ENCODE data around the gene TANK. TPM values are rescaled to one million over a fixed set of nuclear protein-coding genes. Genes with fewer than 3 reads are reported as not detected.

The TANK gene
- total and polyA plus RNA-seq, 2 of the 13 experiments (the other 11 are each of a cell fraction or from before 2014, with no cell fraction given) = 66.9 to 96.1 TPM

DNA sequence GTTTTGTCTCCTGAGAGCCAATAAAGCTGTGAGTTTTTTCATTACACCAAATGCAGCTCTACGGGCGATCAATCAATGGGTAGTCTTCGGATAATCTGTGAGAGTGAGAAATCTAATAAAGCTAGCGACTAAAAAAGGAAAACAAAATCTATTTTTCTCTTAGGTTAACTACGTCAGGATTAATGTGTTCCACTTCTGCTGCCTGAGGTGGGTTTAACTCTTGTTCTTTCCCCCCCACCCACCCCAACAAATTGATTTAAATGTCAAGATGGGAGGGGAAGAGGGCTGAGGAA, 85.0 kb downstream of the TANK start:
- Histone ChIP-seq H3K27ac (ENCODE audit: extremely low read length, insufficient read depth, low read length) (no peak overlapping the region), H3K4me1 (ENCODE audit: insufficient read depth, low read length) (peaks cover 10% of the 10 kb centered on the region), H3K79me2 (ENCODE audit: insufficient read depth, low read length) (no peaks in the 10 kb centered on the region), H3K36me3 (replicated peaks in 1 of 2; ENCODE audit: control insufficient read depth in 1 of 2, insufficient read depth in 2 of 2, low read length in 2 of 2) (no peaks in the 10 kb centered on the region), H3K4me3 (replicated peaks in 1 of 3; ENCODE audit: insufficient read depth in 1 of 3, low read depth in 2 of 3, low read length in 3 of 3) (peak overlapping the region; percentile 59 to 72 (median 66); a peak in 5 of 6 replicates), H3K4me2 (ENCODE audit: low read depth, low read length) (peak overlapping the region; percentile 90), H3K27me3 (ENCODE audit: control insufficient read depth in 1 of 2, insufficient read depth in 2 of 2, low read length in 2 of 2) (peaks cover 1 to 27% of the 10 kb centered on the region in 2 experiments; a peak in 4 of 5 replicates), H4K20me1 (ENCODE audit: insufficient read depth, low read length) (no peaks in the 10 kb centered on the region), H2AFZ (ENCODE audit: low read length) (no peak overlapping the region), H3K9ac (ENCODE audit: insufficient read depth, low read depth, low read length) (peak overlapping the region; percentile 63; the same call in 1 of the 2 replicates), H3K9me3 (ENCODE audit: low read length) (no peaks in the 10 kb centered on the region)
- POLR2A ChIA-PET = no interaction called here
- no TSS peak for BruUV-seq (replicated peaks)
- CTCF ChIA-PET (ENCODE audit: low intra/inter-chr PET ratio, low total read pairs) = no interaction called here
- 19% methylated on average over 5 of the region's 5 CpGs for WGBS (ENCODE audit: low lambda C conversion rate)
- no peak for ATAC-seq
- TF ChIP-seq ZNF569 (CRISPR knock-in tag; IDR thresholded peaks at IDR 0.05; ENCODE audit: borderline replicate concordance) (no peak), MIXL1 (CRISPR knock-in tag; IDR thresholded peaks at IDR 0.05) (no peak), ZNF251 (CRISPR knock-in tag; IDR thresholded peaks at IDR 0.05) (no peak), ZNF138 (CRISPR knock-in tag; IDR thresholded peaks at IDR 0.05; ENCODE audit: low read depth) (no peak)
- TF ChIP-seq, protein P1, sequence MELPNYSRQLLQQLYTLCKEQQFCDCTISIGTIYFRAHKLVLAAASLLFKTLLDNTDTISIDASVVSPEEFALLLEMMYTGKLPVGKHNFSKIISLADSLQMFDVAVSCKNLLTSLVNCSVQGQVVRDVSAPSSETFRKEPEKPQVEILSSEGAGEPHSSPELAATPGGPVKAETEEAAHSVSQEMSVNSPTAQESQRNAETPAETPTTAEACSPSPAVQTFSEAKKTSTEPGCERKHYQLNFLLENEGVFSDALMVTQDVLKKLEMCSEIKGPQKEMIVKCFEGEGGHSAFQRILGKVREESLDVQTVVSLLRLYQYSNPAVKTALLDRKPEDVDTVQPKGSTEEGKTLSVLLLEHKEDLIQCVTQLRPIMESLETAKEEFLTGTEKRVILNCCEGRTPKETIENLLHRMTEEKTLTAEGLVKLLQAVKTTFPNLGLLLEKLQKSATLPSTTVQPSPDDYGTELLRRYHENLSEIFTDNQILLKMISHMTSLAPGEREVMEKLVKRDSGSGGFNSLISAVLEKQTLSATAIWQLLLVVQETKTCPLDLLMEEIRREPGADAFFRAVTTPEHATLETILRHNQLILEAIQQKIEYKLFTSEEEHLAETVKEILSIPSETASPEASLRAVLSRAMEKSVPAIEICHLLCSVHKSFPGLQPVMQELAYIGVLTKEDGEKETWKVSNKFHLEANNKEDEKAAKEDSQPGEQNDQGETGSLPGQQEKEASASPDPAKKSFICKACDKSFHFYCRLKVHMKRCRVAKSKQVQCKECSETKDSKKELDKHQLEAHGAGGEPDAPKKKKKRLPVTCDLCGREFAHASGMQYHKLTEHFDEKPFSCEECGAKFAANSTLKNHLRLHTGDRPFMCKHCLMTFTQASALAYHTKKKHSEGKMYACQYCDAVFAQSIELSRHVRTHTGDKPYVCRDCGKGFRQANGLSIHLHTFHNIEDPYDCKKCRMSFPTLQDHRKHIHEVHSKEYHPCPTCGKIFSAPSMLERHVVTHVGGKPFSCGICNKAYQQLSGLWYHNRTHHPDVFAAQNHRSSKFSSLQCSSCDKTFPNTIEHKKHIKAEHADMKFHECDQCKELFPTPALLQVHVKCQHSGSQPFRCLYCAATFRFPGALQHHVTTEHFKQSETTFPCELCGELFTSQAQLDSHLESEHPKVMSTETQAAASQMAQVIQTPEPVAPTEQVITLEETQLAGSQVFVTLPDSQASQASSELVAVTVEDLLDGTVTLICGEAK (IDR thresholded peaks at IDR 0.05) = peak; percentile 57
- TF ChIP-seq, protein P1 (CRISPR knock-in tag; IDR thresholded peaks at IDR 0.05) = no peak
- intact Hi-C loops (cut with micrococcal nuclease; ENCODE audit: unreplicated experiment) (loop anchor here (10.0 kb wide), 1 partner anchor 310 kb away; no protein-coding TSS in a partner anchor), in situ Hi-C loops (cut with HindIII; ENCODE audit: extremely low pct_ligation_motif_present, low pct_unique_long_range_greater_than_20kb) (no loop called here)
- FAIRE-seq = no peak
- DNase-seq (ENCODE audit: low spot score) = no peak

Measured in HepG2 (cell line).